NCI-H2196 treated with DMSO at 0.1 percent for 48 hours (cell line): ENCODE data around the gene WFIKKN1.

Experiments
- DNase-seq: peaks from one replicate; lab custom pipeline; 2025; ENCODE audit not compliant: unreplicated experiment; lab: John Stamatoyannopoulos, UW

The WFIKKN1 gene

DNA sequence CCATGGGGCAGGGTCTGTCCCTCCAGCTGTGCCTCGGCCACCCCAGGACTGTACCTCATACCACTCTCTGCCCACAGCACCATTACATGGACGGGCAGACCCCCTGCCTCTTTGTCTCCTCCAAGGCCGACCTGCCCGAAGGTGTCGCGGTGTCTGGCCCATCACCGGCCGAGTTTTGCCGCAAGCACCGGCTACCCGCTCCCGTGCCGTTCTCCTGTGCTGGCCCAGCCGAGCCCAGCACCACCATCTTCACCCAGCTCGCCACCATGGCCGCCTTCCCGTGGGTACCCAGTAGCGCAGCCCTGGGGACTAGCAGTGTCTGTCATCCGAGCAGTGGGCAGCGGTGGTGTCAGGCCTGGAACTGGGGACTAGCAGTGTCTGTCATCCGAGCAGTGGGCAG lies 42.1 kb downstream of the WFIKKN1 start:
- no peak for DNase-seq

DNA sequence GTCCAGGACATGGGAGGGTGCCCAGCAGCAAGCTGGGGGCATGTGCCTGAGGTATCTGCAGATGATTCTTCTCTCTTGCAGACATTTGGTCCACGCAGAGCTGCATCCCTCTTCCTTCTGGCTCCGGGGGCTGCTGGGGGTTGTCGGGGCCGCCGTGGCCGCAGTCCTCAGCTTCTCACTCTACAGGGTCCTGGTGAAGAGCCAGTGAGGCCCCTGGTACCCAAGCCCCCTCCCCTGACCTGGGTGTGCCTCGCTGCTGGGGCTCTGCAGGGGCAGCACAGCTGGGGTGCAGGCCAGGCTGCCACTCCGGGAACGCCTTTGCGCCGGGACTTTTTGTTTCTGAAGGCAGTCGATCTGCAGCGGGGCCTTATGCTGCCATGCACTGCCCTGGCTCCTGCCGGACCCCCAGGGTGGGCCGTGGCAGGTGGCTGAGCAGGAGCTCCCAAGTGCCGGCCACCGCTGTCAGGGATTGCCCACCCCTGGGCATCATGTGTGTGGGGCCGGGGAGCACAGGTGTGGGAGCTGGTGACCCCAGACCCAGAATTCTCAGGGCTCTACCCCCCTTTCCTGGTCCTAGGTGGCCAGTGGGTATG lies 42.7 kb downstream of the WFIKKN1 start:
- no peak for DNase-seq

DNA sequence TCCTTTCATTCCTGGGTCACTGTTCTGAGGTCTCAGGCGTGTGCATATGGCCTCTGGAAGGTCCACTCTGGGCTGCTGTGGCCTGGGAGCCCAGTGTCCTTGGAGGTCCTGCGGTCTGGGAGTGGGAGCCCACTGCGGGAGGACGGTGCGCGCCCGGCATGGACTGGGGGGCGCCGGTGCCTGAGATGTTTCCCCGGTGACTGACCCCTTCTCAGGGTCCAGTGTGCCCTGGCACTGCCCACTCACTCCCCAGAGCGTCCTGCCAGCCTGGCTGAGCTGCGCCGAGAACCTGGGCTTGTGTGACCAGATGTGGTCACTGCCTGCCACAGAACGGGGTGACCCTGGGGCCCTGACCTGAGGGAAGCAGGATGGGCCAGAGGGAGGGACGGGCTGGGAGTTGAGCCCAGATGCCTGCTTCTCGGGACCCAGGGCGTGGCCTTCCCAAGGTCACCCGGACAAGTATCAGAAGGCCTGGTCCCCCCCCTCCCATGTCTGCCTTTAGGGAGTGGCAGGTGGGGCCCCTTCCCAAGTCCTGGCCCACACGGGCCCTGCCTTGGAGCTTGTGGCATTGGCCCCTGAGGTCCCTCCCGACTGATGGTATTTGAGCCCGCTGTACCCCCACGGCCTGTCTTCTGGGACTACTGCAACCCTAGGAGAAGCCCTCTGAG lies 43.6 kb downstream of the WFIKKN1 start:
- DNase-seq, result no peak

DNA sequence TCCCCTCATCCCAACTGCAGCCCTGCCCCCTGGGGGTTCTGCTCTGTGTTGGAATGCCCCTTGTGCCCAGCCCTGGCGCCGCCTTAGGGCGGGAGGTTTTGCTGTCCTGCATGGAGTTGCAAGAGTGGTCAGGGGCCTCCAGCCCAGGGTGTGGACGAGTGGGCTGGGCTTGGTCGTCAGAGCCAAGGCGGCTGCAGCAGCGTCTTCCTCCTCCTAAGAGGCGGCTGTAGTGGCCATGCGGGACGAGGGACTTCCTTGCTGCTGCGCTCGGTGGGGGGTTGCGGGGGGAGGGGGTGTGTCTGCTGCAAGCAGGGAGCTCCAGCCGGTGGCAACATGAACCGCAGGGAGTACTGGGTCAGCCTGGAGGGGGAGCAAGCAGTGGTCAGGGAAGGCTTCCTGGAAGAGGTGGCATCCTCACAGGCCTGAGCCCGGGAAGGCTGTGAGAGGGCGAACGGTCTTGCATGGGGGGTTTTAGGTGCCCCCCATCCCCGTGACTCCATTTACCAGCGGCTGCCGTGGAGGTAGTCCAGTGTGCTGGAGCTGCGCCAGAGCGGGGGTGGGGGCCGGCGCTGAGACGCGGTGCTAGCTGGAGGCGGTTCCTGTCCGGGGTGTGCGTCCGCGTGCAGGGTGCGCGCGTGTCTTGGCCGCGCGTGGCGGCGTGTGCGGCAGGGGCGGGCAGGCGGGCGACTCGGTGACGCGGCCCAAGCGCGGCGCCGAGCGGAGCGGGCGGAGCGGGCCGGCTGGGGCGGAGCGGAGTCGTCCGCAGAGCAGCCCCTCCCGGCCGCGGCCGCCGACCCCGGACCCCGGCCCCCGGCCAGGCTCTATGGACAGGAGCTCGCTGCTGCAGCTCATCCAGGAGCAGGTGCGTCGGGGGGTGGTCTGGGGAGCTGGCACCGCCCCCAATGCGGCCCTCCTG lies 44.4 kb downstream of the WFIKKN1 start, which contains the start of gene RHBDL1:
RHBDL1 (plus strand) TSS at position 704 of the 916 bp plus-strand sequence; CDS start at position 824, 120 bp downstream.
- no peak for DNase-seq

DNA sequence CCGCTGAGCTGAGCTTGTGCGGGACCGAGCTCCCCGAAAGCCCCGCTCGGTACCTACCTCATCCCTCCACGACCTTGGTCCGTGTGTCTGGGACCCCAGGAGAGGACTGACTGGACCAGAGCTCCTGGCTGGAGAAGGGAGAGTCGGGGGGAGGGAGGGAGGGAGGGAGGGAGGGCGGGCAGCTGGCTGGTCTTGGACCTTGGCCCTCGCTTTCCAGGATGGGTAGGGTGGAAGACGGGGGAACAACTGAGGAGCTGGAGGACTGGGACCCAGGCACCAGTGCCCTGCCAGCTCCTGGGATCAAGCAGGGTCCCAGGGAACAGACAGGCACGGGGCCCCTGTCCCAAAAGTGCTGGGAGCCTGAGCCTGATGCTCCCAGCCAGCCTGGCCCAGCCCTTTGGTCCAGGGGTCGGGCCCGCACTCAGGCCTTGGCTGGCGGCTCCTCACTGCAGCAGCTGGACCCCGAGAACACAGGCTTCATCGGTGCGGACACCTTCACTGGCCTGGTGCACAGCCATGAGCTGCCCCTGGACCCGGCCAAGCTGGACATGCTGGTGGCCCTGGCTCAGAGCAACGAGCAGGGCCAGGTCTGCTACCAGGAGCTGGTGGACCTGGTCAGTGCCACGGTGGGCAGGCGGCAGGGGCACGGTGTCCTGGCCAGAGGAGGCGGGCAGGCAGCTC lies 45.2 kb downstream of the WFIKKN1 start:
- no peak for DNase-seq

DNA sequence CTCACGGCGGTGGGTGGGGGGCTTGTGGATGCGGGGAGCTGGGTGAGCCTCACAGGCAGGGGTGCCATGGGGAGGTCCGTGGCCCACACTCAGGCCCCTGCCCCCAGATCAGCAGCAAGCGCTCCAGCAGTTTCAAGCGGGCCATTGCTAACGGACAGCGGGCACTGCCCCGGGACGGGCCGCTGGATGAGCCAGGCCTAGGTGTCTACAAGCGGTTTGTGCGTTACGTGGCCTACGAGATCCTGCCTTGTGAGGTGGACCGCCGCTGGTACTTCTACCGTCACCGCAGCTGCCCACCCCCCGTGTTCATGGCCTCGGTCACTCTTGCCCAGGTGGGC lies 45.7 kb downstream of the WFIKKN1 start:
- no peak for DNase-seq

DNA sequence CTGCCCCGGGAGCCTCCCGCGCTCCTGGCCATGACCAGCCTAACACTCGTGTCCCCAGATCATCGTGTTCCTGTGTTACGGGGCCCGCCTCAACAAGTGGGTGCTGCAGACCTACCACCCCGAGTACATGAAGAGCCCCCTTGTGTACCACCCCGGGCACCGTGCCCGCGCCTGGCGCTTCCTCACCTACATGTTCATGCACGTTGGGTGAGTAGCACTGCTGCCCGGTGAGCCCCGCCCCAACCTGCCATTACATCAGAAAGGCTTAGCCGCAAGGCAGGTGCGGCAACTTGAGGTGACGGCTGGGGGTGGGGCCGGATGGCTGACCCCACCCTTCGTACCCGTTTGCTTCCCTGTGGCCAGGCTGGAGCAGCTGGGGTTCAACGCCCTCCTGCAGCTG lies 46.1 kb downstream of the WFIKKN1 start:
- DNase-seq, result peak; percentile 80

DNA sequence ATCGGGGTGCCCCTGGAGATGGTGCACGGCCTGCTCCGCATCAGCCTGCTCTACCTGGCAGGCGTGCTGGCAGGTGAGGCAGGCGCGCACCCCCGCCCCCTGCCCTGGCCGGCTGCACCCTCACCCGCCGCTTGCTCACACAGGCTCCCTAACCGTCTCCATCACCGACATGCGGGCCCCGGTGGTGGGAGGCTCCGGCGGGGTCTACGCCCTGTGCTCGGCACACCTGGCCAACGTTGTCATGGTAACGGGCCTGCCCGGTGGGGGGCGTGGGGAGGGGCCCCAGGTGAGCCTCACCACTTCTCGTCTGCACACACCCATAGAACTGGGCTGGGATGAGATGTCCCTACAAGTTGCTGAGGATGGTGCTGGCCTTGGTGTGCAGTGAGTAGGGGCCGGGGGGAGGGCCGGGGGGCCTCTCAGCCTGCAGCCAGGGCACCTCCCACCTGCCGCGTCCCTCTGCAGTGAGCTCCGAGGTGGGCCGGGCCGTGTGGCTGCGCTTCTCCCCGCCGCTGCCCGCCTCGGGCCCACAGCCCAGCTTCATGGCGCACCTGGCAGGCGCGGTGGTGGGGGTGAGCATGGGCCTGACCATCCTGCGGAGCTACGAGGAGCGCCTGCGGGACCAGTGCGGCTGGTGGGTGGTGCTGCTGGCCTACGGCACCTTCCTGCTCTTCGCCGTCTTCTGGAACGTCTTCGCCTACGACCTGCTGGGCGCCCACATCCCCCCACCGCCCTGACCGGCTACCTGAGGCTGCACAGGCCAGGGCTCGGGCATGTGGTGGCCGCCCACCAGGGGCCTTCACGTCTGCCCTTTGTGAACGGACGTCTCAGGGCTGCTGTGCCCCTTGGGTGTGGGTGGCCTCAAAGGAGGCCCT lies 46.8 kb downstream of the WFIKKN1 start:
- DNase-seq, result peak; percentile 33

DNA sequence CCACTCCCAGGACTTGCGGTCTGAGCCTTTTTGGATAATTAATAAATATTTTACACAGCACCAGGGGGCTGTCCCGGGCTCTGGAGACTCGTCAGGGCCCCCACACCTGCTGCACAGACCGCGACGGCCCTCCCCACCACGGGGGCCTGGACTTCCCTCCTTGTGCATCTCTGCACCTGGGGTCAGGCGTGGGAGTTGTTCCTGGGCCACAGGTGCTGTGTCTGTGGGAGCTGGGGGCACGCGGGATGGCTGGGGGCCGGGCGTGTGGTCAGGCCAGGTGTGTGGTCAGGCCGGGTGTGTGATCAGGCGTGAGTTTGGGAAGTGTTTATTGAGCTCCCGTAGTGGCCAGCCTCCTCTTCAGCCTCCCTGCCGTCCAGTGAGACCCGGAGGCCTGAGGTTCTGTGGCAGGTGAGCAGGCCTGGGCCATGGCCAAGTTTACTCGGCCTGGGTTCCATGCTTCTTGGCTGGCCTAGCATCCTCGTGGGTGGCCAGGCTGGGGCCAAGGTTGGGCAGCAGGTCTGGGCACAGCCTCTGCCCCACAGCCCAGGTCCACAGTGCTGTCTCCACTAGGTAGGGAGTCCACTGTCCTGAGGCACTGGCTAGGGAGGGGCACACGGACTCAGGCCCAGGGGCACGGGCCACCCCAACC lies 47.5 kb downstream of the WFIKKN1 start:
- peak; percentile 21 for DNase-seq

DNA sequence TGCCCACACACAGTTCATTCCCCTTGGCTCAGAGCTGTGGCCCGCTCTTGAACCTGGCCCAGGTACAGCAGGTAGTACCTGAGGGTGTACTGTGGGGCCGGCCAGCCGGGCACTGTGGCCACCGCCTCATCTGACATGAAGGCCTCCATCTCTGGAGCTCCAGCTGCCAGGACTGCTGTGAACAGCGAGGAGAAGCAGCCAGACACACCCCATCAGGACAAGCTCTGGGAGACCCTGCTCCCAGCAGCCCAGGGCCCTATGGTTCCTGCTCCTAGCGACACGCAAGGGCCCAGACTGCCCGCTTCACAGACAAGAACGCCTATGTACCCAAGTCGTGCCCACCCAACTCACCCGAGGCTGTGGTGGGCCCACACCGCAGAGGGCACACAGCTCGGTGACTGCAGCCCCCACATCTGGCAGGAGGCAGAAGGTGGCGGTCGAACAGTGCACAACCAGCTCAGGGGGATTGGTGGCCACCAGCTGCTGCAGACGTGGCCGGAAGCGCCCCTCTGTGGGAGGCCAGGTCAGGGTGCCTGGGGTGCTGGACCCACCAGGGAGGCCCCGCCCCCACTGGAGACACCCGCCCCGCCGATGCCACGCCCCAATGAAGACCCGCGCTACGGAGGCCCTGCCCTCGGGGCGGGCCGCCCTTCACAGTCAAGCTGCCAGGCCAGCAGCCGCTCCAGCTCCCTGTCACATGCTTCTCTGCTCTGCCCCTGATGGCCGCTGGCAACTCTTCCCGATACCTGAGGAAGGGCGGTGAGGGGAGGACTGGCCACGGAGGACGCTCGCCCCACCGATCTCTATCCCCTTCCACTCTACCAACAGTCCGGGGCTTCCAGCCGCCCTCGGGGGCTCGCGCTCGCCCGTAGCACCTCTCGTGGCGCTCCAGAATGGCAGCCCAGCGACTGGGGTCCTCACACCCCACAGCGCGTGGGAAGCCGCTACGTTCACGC lies 48.4 kb downstream of the WFIKKN1 start:
- peak; percentile 67 for DNase-seq

DNA sequence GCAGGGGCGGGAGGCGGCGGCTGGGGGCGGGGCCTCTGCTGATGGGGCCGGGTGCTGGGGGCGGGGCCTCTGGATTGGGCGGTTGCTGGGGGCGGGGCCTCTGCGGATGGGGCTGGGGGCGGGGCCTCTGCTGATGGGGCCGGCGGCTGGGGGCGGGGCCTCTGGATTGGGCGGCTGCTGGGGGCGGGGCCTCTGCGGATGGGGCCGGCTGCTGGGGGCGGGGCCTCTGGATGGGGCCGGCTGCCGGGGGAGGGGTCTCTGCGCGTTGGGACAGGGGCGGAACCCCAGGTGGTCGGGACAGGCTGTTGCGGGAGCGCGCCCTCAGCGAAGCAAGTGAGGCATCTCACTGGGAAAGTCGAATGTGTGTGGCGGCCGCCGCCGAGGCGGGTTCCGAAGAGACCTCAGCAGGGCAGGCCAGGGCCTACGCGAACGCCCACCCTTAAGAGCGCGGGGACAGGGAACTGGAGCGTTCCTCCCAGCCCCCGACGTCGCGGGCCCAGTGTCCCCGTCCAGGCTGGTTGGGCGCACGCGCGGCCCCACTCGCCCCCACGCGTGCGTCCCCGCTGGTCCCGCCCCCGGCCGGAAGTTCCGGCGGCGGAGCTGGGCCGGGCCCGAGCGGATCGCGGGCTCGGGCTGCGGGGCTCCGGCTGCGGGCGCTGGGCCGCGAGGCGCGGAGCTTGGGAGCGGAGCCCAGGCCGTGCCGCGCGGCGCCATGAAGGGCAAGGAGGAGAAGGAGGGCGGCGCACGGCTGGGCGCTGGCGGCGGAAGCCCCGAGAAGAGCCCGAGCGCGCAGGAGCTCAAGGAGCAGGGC lies 49.2 kb downstream of the WFIKKN1 start, which contains the start of gene STUB1:
STUB1 (plus strand) TSS at position 597 of the 811 bp plus-strand sequence; CDS start at position 713, 116 bp downstream.
- DNase-seq, result peak; percentile 83

DNA sequence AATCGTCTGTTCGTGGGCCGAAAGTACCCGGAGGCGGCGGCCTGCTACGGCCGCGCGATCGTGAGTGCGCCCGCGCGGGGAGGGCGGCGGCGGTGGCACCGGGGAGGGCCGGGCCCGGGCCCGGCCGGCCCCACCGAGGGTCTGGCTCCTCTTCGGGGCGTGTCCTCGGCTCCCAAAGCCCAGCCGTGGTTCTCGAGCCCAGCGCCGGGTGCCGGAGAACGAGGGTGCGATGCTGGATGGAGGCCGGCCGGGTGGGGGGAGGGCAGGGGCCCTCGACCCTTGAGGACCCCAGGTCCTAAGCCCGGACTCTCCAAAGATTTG lies 49.8 kb downstream of the WFIKKN1 start:
- DNase-seq, result no peak

DNA sequence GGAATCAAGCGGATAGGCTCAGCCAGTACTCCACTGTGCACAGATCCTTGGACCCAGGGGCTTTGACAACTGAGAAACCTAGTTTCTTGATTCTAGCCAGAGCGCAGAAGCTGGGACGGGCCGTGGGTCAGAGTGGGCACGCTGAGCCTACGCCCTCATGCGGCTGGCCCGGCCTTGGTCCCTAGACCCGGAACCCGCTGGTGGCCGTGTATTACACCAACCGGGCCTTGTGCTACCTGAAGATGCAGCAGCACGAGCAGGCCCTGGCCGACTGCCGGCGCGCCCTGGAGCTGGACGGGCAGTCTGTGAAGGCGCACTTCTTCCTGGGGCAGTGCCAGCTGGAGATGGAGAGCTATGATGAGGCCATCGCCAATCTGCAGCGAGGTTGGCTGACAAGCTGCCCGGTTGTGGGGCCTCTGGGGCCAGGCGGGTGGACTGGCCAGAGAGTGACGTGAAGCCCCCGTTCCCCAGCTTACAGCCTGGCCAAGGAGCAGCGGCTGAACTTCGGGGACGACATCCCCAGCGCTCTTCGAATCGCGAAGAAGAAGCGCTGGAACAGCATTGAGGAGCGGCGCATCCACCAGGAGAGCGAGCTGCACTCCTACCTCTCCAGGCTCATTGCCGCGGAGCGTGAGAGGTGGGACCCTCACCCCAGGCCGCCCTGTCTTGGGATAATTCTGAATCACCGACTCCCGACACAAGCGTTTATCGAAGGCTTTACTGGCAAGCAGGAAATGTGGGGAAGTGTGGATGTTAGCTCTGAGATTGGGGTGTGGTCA lies 50.4 kb downstream of the WFIKKN1 start:
- DNase-seq, result no peak

DNA sequence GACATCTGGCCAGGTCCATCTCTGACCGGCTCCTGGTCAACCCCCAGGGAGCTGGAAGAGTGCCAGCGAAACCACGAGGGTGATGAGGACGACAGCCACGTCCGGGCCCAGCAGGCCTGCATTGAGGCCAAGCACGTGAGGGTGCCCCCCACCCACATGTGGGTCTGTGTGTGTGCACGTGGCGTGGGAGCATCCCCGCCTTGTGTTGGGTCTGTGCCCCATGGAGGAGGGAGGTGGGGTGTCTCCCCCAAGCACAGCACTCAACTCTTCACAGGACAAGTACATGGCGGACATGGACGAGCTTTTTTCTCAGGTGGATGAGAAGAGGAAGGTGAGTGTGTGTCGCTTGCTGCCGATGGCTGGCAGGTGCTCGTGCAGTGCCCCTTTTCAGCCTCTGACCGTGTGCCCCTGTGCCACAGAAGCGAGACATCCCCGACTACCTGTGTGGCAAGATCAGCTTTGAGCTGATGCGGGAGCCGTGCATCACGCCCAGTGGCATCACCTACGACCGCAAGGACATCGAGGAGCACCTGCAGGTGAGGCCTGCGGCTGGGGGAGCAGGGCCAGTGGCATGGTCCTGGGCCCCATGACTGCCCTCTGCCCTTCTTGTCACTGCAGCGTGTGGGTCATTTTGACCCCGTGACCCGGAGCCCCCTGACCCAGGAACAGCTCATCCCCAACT lies 51.1 kb downstream of the WFIKKN1 start:
- DNase-seq, result no peak

DNA sequence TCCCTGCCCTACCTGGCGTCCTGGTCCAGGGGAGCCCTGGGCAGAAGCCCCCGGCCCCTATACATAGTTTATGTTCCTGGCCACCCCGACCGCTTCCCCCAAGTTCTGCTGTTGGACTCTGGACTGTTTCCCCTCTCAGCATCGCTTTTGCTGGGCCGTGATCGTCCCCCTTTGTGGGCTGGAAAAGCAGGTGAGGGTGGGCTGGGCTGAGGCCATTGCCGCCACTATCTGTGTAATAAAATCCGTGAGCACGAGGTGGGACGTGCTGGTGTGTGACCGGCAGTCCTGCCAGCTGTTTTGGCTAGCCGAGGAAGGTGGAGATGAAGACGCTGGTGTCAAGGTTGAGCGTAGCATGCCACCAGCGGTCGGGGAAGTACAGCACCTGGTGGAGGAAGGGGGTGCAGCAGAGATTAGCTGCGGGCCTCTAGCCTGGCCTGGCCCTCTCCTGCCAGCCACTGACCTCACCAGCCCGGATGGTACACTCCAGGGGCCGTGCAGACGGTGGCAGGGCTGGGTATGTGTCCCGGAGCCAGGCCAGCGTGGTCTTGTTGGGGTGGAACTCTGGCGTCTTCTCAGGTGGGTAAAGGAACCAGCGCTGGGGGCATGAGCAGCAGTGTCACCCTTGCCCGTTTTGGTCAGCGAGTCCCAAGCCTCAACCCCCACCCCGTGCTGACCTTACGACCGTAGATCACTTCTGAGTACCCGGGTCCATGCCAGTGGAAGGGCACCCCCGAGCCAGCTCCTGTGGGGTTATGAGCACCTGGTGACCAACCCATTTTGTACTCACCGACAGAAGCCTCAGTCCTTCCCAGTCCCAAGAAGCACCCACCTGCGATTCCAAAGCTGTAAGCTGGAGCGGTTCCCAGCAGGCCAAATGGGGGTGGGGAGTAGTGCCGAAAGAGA lies 52.0 kb downstream of the WFIKKN1 start:
- no peak for DNase-seq
